OCI-LY3 (cell line): Measurements from ENCODE around the gene NRG3.

Experiments used
- H2AFZ ChIP-seq: fragments of 200-600, 300-600 bp; shearing (Covaris generic); 2 replicates; pipeline ENCODE4 v1.6.0; 2014; ENCODE audit warnings: antibody characterized with exemption, low read depth, low read length
- H3K27ac ChIP-seq: fragments of 200-600, 300-600 bp; sonication (generic); 2 replicates; pipeline ENCODE4 v1.5.1; 2014; ENCODE audit warnings: mild to moderate bottlenecking, low read length, moderate library complexity, mixed read lengths
- H3K27me3 ChIP-seq: fragments of 200-600, 300-600 bp; sonication (generic); 2 replicates; pipeline ENCODE4 v1.6.1; 2014; ENCODE audit warnings: low read depth, low read length, mixed read lengths
- H3K36me3 ChIP-seq: fragments of 200-600, 300-600 bp; sonication (generic); replicated peaks from 2 replicates; pipeline ENCODE3; 2014; ENCODE audit warnings: low read depth, low read length, mixed read lengths
- H3K4me1 ChIP-seq: fragments of 300-600, 200-600 bp; sonication (generic); 2 replicates; pipeline ENCODE4 v1.6.1; 2014; ENCODE audit warnings: low read length, mixed read lengths
- H3K4me2 ChIP-seq: fragments of 200-600, 300-600 bp; sonication (generic); 2 replicates; pipeline ENCODE4 v1.6.1; 2014; ENCODE audit warnings: low read length, mixed read lengths
- H3K4me3 ChIP-seq: fragments of 300-600, 200-600 bp; sonication (generic); 2 replicates; pipeline ENCODE4 v1.5.1; 2014; ENCODE audit warnings: antibody characterized with exemption, mild to moderate bottlenecking, low read length, moderate library complexity
- H3K79me2 ChIP-seq: fragments of 300-600, 200-600 bp; shearing (Covaris generic); 2 replicates; pipeline ENCODE4 v1.6.1; 2014; ENCODE audit warnings: mild to moderate bottlenecking, low read length, mixed read lengths
- H3K9ac ChIP-seq: fragments of 300-600, 200-600 bp; shearing (Covaris generic); 2 replicates; pipeline ENCODE4 v1.6.0; 2014; ENCODE audit warnings: mild to moderate bottlenecking, low read length, moderate library complexity
- H3K9me3 ChIP-seq: fragments of 200-600, 300-600 bp; shearing (Covaris generic); 2 replicates; pipeline ENCODE4 v1.6.1; 2014; ENCODE audit warnings: low read length, mixed read lengths; ENCODE audit not compliant: insufficient read depth
- H4K20me1 ChIP-seq: fragments of 200-600, 300-600 bp; sonication (generic); 2 replicates; pipeline ENCODE4 v1.6.1; 2016; ENCODE audit warnings: low read length, mixed read lengths; ENCODE audit not compliant: insufficient read depth
- EZH2phosphoT487 ChIP-seq: fragments of 200-600 bp; shearing (Covaris generic); IDR thresholded peaks from 2 replicates; pipeline ENCODE4 v1.6.1; 2018; ENCODE audit warnings: antibody characterized with exemption, mixed run types, low read depth
- TF ChIP-seq, protein P1 (sequence below): fragments of 200-600, 300-600 bp; sonication (generic); IDR thresholded peaks from 2 replicates; pipeline ENCODE4 v1.5.1; 2014; ENCODE audit warnings: antibody characterized with exemption, low read length, low read depth

Gene NRG3

DNA sequence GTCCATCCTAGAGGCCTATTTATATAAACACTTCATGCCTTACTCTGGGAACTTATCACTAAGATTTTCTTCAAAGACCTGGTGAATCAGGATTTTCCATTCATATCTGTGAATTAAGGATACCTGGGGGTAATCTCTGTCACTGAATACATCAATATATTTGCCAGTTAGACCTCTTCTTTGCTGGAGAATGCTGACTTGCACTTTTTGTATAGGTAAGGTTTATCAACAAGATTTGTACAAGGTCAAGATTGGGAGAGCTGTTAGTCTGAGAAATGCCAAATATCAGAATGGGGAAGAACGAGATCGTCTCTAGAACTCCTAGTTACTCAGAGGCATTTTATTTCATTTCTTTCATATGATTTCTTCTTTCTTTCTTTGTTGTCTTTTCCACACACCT is 1060.0 kb downstream of the NRG3 start:
- Histone ChIP-seq H3K36me3 (no peaks in the 10 kb centered on the region), H3K4me2 (no peak overlapping the region), H3K4me3 (no peak overlapping the region), H4K20me1 (no peaks in the 10 kb centered on the region), H3K79me2 (no peaks in the 10 kb centered on the region), H3K4me1 (peaks cover 7% of the 10 kb centered on the region; the same call in 1 of the 2 replicates), H2AFZ (no peak overlapping the region), H3K27me3 (no peaks in the 10 kb centered on the region), H3K27ac (no peak overlapping the region), H3K9ac (no peak overlapping the region), H3K9me3 (no peaks in the 10 kb centered on the region)
- TF ChIP-seq EZH2phosphoT487, result no peak
- TF ChIP-seq, protein P1, sequence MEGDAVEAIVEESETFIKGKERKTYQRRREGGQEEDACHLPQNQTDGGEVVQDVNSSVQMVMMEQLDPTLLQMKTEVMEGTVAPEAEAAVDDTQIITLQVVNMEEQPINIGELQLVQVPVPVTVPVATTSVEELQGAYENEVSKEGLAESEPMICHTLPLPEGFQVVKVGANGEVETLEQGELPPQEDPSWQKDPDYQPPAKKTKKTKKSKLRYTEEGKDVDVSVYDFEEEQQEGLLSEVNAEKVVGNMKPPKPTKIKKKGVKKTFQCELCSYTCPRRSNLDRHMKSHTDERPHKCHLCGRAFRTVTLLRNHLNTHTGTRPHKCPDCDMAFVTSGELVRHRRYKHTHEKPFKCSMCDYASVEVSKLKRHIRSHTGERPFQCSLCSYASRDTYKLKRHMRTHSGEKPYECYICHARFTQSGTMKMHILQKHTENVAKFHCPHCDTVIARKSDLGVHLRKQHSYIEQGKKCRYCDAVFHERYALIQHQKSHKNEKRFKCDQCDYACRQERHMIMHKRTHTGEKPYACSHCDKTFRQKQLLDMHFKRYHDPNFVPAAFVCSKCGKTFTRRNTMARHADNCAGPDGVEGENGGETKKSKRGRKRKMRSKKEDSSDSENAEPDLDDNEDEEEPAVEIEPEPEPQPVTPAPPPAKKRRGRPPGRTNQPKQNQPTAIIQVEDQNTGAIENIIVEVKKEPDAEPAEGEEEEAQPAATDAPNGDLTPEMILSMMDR, result no peak

DNA sequence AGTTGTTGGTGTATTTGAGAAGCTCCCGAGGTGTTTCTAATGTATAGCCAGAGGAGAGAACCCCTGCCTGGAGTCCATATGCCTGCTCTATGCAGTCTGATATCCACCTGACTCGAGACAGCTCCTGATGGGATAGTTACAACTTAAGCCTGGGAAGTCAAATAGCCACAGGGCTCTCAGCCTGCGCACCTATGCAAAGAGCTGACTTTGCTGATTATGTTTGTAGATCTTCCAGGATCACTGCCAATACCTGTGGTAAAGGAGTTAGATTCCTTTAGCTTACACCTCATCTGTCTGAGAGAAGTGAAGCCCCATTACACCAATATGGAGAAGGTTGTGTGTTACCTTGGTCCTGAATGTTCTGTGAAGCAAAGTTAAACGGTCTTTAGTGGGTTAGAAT is 1063.3 kb downstream of the NRG3 start:
- Histone ChIP-seq H2AFZ (no peak overlapping the region), H3K9me3 (no peaks in the 10 kb centered on the region), H3K4me3 (no peak overlapping the region), H3K36me3 (no peaks in the 10 kb centered on the region), H3K9ac (no peak overlapping the region), H3K4me2 (no peak overlapping the region), H4K20me1 (no peaks in the 10 kb centered on the region), H3K27ac (no peak overlapping the region), H3K27me3 (no peaks in the 10 kb centered on the region), H3K79me2 (no peaks in the 10 kb centered on the region), H3K4me1 (no peaks in the 10 kb centered on the region; the same call in 1 of the 2 replicates)
- TF ChIP-seq EZH2phosphoT487, result no peak
- TF ChIP-seq, protein P1, result no peak

DNA sequence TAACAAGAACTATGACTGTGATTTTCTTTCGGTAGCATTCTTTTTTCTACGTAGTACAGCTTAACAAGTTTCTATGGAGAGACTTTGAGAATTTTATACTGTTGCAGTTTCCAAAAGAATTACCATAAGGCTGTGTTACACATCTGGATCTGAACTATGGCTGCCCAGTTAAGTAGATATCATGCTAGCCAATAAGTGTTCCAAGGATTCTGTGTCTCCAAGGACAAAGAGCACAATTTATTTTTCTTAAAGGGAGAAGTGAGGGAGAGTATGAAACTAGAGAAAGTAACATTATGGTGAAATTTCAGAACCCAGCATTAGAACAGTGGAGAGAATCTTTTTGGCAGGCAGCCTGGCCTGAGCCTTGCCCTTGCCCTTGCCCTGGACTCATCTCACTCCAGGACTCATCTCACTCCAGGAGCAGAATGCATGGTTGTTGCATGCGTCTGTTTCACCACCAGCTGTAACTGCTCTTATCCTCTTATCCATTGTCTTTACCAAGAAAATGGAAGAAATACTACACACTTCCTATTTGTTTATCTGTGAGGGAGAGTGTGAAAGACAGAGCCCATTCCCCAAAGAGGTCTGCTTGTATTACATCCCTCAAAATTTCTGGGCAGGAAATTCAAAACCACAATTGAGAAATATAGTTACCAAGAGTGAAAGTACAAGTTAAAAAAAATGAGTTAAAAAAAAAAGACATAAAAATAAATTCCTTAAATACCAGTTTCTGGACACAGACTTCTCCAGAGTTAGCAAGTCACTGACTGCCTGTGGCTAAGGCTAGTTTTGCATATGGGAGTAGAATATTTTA is 1067.5 kb downstream of the NRG3 start:
- Histone ChIP-seq H4K20me1 (no peaks in the 10 kb centered on the region), H3K4me1 (no peaks in the 10 kb centered on the region; the same call in 1 of the 2 replicates), H3K27me3 (no peaks in the 10 kb centered on the region), H2AFZ (no peak overlapping the region), H3K9me3 (no peaks in the 10 kb centered on the region), H3K36me3 (no peaks in the 10 kb centered on the region), H3K4me2 (no peak overlapping the region), H3K27ac (no peak overlapping the region), H3K9ac (no peak overlapping the region), H3K4me3 (no peak overlapping the region), H3K79me2 (no peaks in the 10 kb centered on the region)
- TF ChIP-seq EZH2phosphoT487, result no peak
- TF ChIP-seq, protein P1, result no peak

DNA sequence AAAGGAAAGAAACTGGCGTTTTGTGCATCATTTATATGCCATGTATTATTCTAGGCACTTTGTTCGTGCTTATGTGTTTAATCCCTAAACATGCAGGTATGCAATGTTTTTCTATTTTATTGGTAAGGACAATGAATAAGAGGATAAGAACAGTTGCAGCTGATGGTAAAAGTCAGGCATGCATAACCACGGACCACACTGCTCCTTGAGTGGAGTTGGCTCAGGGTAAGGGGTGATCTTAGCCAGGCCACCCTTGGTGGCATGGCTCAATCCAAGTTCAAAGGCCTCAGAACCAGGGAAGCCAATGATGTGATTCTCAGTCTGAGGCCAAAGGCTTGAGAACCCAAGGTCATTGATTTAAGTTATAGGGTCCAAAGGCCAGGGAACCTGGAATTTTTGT is 1068.1 kb downstream of the NRG3 start:
- Histone ChIP-seq H3K4me3 (no peak overlapping the region), H3K9me3 (no peaks in the 10 kb centered on the region), H4K20me1 (no peaks in the 10 kb centered on the region), H2AFZ (no peak overlapping the region), H3K36me3 (no peaks in the 10 kb centered on the region), H3K4me1 (no peaks in the 10 kb centered on the region; the same call in 1 of the 2 replicates), H3K79me2 (no peaks in the 10 kb centered on the region), H3K27me3 (no peaks in the 10 kb centered on the region), H3K4me2 (no peak overlapping the region), H3K9ac (no peak overlapping the region), H3K27ac (no peak overlapping the region)
- no peak for TF ChIP-seq EZH2phosphoT487
- TF ChIP-seq, protein P1, result no peak
